Adrenal gland (tissue), 12 donors: ENCODE results near the gene MARCKS. TPM values are rescaled to one million over a fixed set of nuclear protein-coding genes. Genes with fewer than 3 reads are reported as not detected.

Source experiments
- DNase-seq, 7 donors: peaks; one replicate each; pipeline ENCODE4 v3.0.0-alpha.2; 2019 to 2020
- H3K27ac ChIP-seq, 5 donors: fragments of 200-600 bp; sonication (generic) in 4 of 5; 1 replicate in 3 of 5; 2 replicates in 2 of 5; pipeline versions ENCODE4 v1.5.1 to v1.8.0; 2016 to 2020; ENCODE audit warnings: mild to moderate bottlenecking in 1 of 5
- H3K27me3 ChIP-seq: fragments of 200-600 bp; 2 replicates; pipeline ENCODE4 v1.8.0; 2021
- H3K36me3 ChIP-seq, 2 donors: fragments of 200-600 bp; replicated peaks in 1 of 2; 1 replicate in 1 of 2; 2 replicates in 1 of 2; pipeline versions ENCODE4 v1.5.1 to v1.8.0; 2018 to 2022
- H3K4me1 ChIP-seq, 2 donors: fragments of 200-600 bp; replicated peaks in 1 of 2; 1 replicate in 1 of 2; 2 replicates in 1 of 2; pipeline versions ENCODE4 v1.5.1 to v1.8.0; 2018 to 2021
- H3K4me3 ChIP-seq, 4 donors: fragments of 200-600 bp; sonication (generic) in 3 of 4; one replicate each; pipeline ENCODE4 v1.5.1; 2016 to 2018
- H3K9me3 ChIP-seq, 3 donors: fragments of 200-600 bp; sonication (generic) in 1 of 3; replicated peaks in 1 of 3; 1 replicate in 2 of 3; 2 replicates in 1 of 3; pipeline versions ENCODE4 v1.5.1 to v1.8.0; 2016 to 2021
- POLR2A ChIP-seq, 2 donors: fragments of 450-650 bp; IDR thresholded peaks; one replicate each; pipeline ENCODE4 v1.6.1; 2017; ENCODE audit warnings: antibody characterized with exemption in 2 of 2, mild to moderate bottlenecking in 2 of 2, moderate library complexity in 1 of 2
- WGBS, 4 donors: extraction: QIAGEN DNeasy Blood & Tissue Kit in 2 of 4; methylation state at CpG; one replicate each; pipeline versions ENCODE4 v1.1.5 to v1.1.7; 2013 to 2017; 5-methylcytosine and 5-hydroxymethylcytosine counted together
- intact Hi-C, 2 donors: fragments of 100-400 bp; cut with DNase I; formaldehyde crosslinking; loops; one replicate each; pipeline versions ENCODE4 v1.14.1 to v1.15.0; 2022 to 2023
- polyA plus RNA-seq, 3 donors: library from polyadenylated mRNA; stranded (reverse); fragments of 200-250 nt in 2 of 3; fragments of 350-450 nt in 1 of 3; fragmentation: Illumina TruSeq in 1 of 3; extraction: RNeasy Lipid Tissue Mini Kit (QIAGEN cat#74804) in 1 of 3; gene quantifications; one replicate each; pipeline ENCODE4 v1.2.3, GENCODE V29; 2013 to 2014
- total RNA-seq, 9 donors: library from RNA; depleted of rRNA in 4 of 9; stranded (reverse); fragments of >200 nt in 4 of 9; fragments of 120-200 nt in 1 of 9; fragmentation: NEBNext Ultra II Directional in 1 of 9; extraction: Animal tissue kit (Norgen Biotek cat#: 25700) in 1 of 9; gene quantifications; one replicate each; pipeline versions ENCODE4 v1.1.0 to v1.2.4, GENCODE V29; 2013 to 2023
- TF ChIP-seq, protein P1 (sequence below), 6 experiments: fragments of 450-650 bp in 4 of 6; fragments of 200-600 bp in 2 of 6; sonication (generic) in 1 of 6; IDR thresholded peaks; 1 replicate in 5 of 6; 2 replicates in 1 of 6; pipeline versions ENCODE4 v1.5.1 to v1.8.0; 2016 to 2021; ENCODE audit warnings: antibody characterized with exemption in 6 of 6, mild to moderate bottlenecking in 2 of 6, moderate library complexity in 1 of 6
- donor health status: healthy with polysubstance abuse.
- donor health status: Bipolar disorder and iron deficiency.
- donor health status: DM: yes; HTN: yes; CAD: no.
- donor health status: DM: no; HTN: no; CAD: no.
- donor health status: DM: no; HTN: no; CAD: no.
- donor health status: DM: yes; HTN: yes; CAD: no.

Gene MARCKS
- total and polyA plus RNA-seq, 12 donors, result 8.7 to 71.3 (median 41.1) TPM

DNA sequence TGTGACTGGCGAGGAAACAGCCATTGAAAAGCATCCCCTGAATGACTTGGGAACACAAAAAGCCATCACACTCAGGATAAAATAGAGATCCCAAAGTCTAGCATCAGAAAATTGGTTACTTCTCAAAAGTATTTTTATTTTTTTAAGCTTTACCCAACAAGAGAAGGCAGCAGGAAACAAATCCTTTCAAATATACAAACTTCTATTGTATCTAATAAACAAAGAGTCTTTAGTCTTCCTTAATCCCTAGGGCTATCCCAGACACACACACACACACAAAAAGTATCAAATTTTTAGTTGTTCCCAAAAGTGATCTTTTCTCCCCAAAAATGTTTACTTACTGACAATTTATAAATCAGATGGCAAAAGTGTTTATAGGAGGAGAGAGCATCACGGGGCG, 33.2 kb upstream of the MARCKS start:
- Histone ChIP-seq H3K4me1 (no peaks in the 10 kb centered on the region), H3K4me3 (no peak overlapping the region), H3K36me3 (no peaks in the 10 kb centered on the region), H3K27ac (no peak overlapping the region), H3K9me3 (no peaks in the 10 kb centered on the region), H3K27me3 (no peaks in the 10 kb centered on the region)
- TF ChIP-seq, protein P1, sequence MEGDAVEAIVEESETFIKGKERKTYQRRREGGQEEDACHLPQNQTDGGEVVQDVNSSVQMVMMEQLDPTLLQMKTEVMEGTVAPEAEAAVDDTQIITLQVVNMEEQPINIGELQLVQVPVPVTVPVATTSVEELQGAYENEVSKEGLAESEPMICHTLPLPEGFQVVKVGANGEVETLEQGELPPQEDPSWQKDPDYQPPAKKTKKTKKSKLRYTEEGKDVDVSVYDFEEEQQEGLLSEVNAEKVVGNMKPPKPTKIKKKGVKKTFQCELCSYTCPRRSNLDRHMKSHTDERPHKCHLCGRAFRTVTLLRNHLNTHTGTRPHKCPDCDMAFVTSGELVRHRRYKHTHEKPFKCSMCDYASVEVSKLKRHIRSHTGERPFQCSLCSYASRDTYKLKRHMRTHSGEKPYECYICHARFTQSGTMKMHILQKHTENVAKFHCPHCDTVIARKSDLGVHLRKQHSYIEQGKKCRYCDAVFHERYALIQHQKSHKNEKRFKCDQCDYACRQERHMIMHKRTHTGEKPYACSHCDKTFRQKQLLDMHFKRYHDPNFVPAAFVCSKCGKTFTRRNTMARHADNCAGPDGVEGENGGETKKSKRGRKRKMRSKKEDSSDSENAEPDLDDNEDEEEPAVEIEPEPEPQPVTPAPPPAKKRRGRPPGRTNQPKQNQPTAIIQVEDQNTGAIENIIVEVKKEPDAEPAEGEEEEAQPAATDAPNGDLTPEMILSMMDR (IDR thresholded peaks at IDR 0.05), result no peak
- TF ChIP-seq POLR2A (IDR thresholded peaks at IDR 0.05), result no peak
- 89 to 96% (median 92%) methylated on average over 3 of the region's 3 CpGs for WGBS, 4 donors
- intact Hi-C loops, result no loop called here
- no peak for DNase-seq

DNA sequence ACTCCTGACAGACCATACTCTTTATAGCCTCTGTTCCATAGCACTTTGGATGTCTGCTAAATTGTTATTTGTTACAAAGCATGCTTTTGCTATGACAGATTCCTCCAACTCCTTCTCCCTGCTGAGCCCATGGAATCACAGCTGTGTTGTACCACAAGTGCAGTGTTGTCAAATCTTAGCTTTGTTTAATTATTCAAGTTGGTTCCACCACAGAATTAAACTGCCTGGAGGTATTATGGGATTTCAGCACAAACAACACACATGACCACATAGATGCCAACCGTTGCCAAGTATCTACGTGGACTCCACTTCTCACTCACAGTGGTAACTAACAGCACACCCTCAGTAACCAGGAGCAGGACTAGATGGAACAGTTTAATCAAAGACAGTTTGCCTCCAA, 32.7 kb upstream of the MARCKS start:
- intact Hi-C loops, result no loop called here
- H3K36me3 ChIP-seq, result no peaks in the 10 kb centered on the region
- H3K4me1 ChIP-seq, result no peaks in the 10 kb centered on the region
- DNase-seq, result no peak
- no peak for TF ChIP-seq POLR2A (IDR thresholded peaks at IDR 0.05)
- TF ChIP-seq, protein P1 (IDR thresholded peaks at IDR 0.05), result no peak
- no peak overlapping the region for H3K4me3 ChIP-seq
- WGBS, 4 donors, result 84 to 92% (median 90%) methylated on average over 2 of the region's 2 CpGs
- no peaks in the 10 kb centered on the region for H3K27me3 ChIP-seq
- H3K27ac ChIP-seq, result no peak overlapping the region
- H3K9me3 ChIP-seq, result no peaks in the 10 kb centered on the region

DNA sequence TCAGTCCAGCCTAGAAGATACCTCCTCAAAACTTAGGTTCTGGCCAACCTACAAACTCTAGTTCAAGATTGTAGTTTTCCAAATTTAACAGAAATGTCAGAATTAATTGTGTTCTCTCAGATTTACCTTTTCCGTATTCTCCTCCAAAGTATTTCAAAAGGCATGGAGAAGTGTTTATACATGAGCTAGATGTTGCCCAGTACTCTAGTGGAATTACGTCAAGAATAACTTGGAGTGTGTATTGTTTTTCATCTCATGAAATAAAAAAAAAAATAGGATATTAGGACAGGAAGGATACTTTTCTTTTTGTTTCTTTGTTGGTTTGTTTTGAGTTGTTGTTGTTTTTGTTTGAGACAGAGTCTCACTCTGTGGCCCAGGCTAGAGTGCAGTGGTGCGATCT, 32.3 kb upstream of the MARCKS start:
- 91% methylated on average over 3 of the region's 3 CpGs for WGBS, 4 donors
- Histone ChIP-seq H3K9me3 (no peaks in the 10 kb centered on the region), H3K27ac (no peak overlapping the region), H3K4me1 (no peaks in the 10 kb centered on the region), H3K27me3 (no peaks in the 10 kb centered on the region), H3K36me3 (no peaks in the 10 kb centered on the region), H3K4me3 (no peak overlapping the region)
- TF ChIP-seq, protein P1 (IDR thresholded peaks at IDR 0.05), result no peak
- TF ChIP-seq POLR2A (IDR thresholded peaks at IDR 0.05), result no peak
- no peak for DNase-seq
- intact Hi-C loops, result no loop called here

DNA sequence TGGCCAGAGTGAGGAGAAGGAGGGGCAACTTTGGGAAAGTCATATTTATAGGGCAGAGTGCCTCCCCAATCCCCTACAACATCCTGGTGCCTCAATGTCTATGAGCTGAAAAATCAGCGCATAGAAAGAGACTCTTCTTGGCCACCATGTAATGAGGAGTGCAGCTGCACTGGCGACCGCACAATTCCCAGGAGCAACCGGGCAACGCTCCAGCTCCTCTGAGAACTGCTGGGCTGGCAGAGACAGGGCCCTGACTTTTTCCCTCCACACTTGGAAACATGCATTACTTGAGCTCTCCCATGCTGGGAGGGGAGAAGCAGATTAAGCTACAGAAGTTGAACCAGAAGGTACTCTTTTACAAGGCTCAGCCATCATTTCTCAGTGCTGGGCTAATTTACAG, 31.4 kb upstream of the MARCKS start:
- Histone ChIP-seq H3K9me3 (no peaks in the 10 kb centered on the region), H3K27ac (no peak overlapping the region), H3K27me3 (no peaks in the 10 kb centered on the region), H3K4me3 (no peak overlapping the region), H3K4me1 (no peaks in the 10 kb centered on the region), H3K36me3 (no peaks in the 10 kb centered on the region)
- intact Hi-C loops, result no loop called here
- TF ChIP-seq, protein P1 (IDR thresholded peaks at IDR 0.05), result no peak
- no peak for TF ChIP-seq POLR2A (IDR thresholded peaks at IDR 0.05)
- DNase-seq, result peak; percentile 47 to 76 (median 55)
- WGBS, 4 donors, result 26 to 73% (median 40%) methylated on average over 5 of the region's 5 CpGs
